HL-60 (cell line): ENCODE data around the gene TMOD3.
A peak's percentile ranks its signal among the peaks of the same experiment; 100 is the strongest.

Source experiments
- DNase-seq, 2 experiments: peaks; one replicate each; pipeline ENCODE4 v3.0.0-alpha.2; 2010 to 2020; ENCODE audit warnings: low read depth in 1 of 2, low spot score in 1 of 2
- H3K27ac ChIP-seq: fragments of 250-450 bp; sonication (Bioruptor Pico); replicated peaks from 2 replicates; pipeline ENCODE4 v1.5.1; 2020; ENCODE audit warnings: mild to moderate bottlenecking, moderate library complexity
- H3K27me3 ChIP-seq: fragments of 250-450 bp; sonication (Bioruptor Pico); 2 replicates; pipeline ENCODE4 v1.5.1; 2021; ENCODE audit warnings: mild to moderate bottlenecking, moderate library complexity; ENCODE audit not compliant: insufficient read depth, poor library complexity, severe bottlenecking
- H3K4me3 ChIP-seq: replicated peaks from 2 replicates; pipeline ENCODE4 v1.5.1; 2011; ENCODE audit warnings: mild to moderate bottlenecking, control low read depth, low read length; ENCODE audit not compliant: insufficient read depth
- GABPA ChIP-seq: IDR thresholded peaks from 2 replicates; pipeline ENCODE4 v1.6.1; 2012; ENCODE audit warnings: low read depth
- POLR2AphosphoS5 ChIP-seq: IDR thresholded peaks from 2 replicates; pipeline ENCODE4 v1.6.1; 2012; ENCODE audit warnings: low read depth
- SPI1 ChIP-seq: IDR thresholded peaks from 2 replicates; pipeline ENCODE4 v1.6.1; 2012; ENCODE audit warnings: low read depth, mild to moderate bottlenecking, borderline replicate concordance
- TF ChIP-seq, protein P1 (sequence below): IDR thresholded peaks from 2 replicates; pipeline ENCODE4 v1.6.1; 2012; ENCODE audit warnings: low read depth; ENCODE audit not compliant: insufficient replicate concordance
- TF ChIP-seq, protein P2 (sequence below): IDR thresholded peaks from one replicate; pipeline ENCODE4 v1.5.1; 2011; ENCODE audit warnings: low read length, control low read depth, inconsistent platforms; ENCODE audit not compliant: insufficient read depth

The TMOD3 gene

DNA sequence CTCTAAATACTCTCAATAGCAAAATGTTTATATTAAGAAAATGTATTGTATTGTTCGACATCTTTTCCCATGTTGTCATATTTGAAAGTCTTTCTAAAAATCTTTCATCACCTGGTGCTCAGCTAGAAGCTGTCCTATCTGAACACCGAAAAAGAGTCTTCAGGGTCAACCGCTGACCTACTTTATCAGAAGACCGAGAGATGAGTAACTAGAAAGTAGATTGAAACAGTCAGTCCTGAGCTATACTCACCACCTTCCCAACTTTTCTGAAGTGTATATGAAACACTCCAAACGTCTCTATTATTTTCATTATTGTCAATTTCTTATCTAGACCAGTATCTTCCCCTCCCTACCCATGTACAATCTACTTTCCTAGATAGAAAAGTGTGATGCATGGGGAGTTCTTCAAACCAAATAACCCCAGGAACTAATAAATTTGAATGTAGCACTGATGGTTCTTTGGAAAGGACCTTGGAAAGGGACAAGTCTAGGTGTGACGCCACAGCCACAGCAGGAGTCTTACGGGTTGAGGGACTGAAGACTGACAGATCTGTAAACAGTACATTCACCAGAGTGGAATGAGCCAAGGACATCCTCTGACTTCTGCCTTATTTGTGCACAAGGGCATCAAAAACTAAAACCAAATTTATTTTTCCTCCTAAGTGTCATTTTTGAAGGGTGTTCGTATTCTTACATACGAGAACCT is 58.6 kb downstream of the TMOD3 start:
- H3K4me3 ChIP-seq, result no peak overlapping the region
- no peak for DNase-seq
- H3K27ac ChIP-seq, result no peak overlapping the region
- no peaks in the 10 kb centered on the region for H3K27me3 ChIP-seq
- TF ChIP-seq, protein P1, sequence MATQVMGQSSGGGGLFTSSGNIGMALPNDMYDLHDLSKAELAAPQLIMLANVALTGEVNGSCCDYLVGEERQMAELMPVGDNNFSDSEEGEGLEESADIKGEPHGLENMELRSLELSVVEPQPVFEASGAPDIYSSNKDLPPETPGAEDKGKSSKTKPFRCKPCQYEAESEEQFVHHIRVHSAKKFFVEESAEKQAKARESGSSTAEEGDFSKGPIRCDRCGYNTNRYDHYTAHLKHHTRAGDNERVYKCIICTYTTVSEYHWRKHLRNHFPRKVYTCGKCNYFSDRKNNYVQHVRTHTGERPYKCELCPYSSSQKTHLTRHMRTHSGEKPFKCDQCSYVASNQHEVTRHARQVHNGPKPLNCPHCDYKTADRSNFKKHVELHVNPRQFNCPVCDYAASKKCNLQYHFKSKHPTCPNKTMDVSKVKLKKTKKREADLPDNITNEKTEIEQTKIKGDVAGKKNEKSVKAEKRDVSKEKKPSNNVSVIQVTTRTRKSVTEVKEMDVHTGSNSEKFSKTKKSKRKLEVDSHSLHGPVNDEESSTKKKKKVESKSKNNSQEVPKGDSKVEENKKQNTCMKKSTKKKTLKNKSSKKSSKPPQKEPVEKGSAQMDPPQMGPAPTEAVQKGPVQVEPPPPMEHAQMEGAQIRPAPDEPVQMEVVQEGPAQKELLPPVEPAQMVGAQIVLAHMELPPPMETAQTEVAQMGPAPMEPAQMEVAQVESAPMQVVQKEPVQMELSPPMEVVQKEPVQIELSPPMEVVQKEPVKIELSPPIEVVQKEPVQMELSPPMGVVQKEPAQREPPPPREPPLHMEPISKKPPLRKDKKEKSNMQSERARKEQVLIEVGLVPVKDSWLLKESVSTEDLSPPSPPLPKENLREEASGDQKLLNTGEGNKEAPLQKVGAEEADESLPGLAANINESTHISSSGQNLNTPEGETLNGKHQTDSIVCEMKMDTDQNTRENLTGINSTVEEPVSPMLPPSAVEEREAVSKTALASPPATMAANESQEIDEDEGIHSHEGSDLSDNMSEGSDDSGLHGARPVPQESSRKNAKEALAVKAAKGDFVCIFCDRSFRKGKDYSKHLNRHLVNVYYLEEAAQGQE, result no peak
- no peak for TF ChIP-seq POLR2AphosphoS5
- TF ChIP-seq SPI1, result no peak

- TF ChIP-seq, protein P2, sequence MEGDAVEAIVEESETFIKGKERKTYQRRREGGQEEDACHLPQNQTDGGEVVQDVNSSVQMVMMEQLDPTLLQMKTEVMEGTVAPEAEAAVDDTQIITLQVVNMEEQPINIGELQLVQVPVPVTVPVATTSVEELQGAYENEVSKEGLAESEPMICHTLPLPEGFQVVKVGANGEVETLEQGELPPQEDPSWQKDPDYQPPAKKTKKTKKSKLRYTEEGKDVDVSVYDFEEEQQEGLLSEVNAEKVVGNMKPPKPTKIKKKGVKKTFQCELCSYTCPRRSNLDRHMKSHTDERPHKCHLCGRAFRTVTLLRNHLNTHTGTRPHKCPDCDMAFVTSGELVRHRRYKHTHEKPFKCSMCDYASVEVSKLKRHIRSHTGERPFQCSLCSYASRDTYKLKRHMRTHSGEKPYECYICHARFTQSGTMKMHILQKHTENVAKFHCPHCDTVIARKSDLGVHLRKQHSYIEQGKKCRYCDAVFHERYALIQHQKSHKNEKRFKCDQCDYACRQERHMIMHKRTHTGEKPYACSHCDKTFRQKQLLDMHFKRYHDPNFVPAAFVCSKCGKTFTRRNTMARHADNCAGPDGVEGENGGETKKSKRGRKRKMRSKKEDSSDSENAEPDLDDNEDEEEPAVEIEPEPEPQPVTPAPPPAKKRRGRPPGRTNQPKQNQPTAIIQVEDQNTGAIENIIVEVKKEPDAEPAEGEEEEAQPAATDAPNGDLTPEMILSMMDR, result peak; percentile 66
- TF ChIP-seq SPI1 (no peak), GABPA (no peak), POLR2AphosphoS5 (no peak)
- no peaks in the 10 kb centered on the region for H3K27me3 ChIP-seq
- DNase-seq, result no peak
- H3K4me3 ChIP-seq, result no peak overlapping the region
- H3K27ac ChIP-seq, result no peak overlapping the region
Observed at GRCh38 chr15:51888593-51889195, 59.2 kb downstream of the TMOD3 start.

GRCh38 chr15:51889486-51889885 is 60.0 kb downstream of the TMOD3 start:
- DNase-seq, result no peak
- Histone ChIP-seq H3K27me3 (no peaks in the 10 kb centered on the region), H3K4me3 (no peak overlapping the region), H3K27ac (no peak overlapping the region)
- TF ChIP-seq SPI1, result no peak
- no peak for TF ChIP-seq GABPA
- TF ChIP-seq, protein P1, result no peak
- TF ChIP-seq, protein P2, result no peak

- Histone ChIP-seq H3K27ac (no peak overlapping the region), H3K27me3 (no peaks in the 10 kb centered on the region), H3K4me3 (no peak overlapping the region)
- no peak for DNase-seq
- TF ChIP-seq GABPA (no peak), POLR2AphosphoS5 (no peak), SPI1 (no peak)
- TF ChIP-seq, protein P1, result no peak
- TF ChIP-seq, protein P2, result no peak
Observed at GRCh38 chr15:51904421-51904820, 75.0 kb downstream of the TMOD3 start.
